Hepatocyte (in vitro differentiated cells): ENCODE measurements around the gene MRPL19. TPM values are rescaled to one million over a fixed set of nuclear protein-coding genes. Genes with fewer than 3 reads are reported as not detected.

Experiments used
- DNase-seq: peaks from one replicate; pipeline ENCODE4 v3.0.0-alpha.2; 2016; ENCODE audit warnings: low spot score
- H2AFZ ChIP-seq: fragments of 200-600 bp; sonication (generic); 2 replicates; pipeline ENCODE4 v1.6.0; 2016; ENCODE audit warnings: antibody characterized with exemption, mild to moderate bottlenecking
- H3K27ac ChIP-seq: fragments of 200-600 bp; sonication (generic); 2 replicates; pipeline ENCODE4 v1.5.1; 2016; ENCODE audit warnings: mild to moderate bottlenecking
- H3K27me3 ChIP-seq: fragments of 200-600 bp; sonication (generic); 2 replicates; pipeline ENCODE4 v1.6.1; 2016
- H3K36me3 ChIP-seq: fragments of 200-600 bp; sonication (generic); replicated peaks from 2 replicates; pipeline ENCODE4 v1.5.1; 2016; ENCODE audit warnings: low read depth; ENCODE audit not compliant: insufficient read depth
- H3K4me1 ChIP-seq: fragments of 200-600 bp; sonication (generic); 2 replicates; pipeline ENCODE4 v1.5.1; 2016; ENCODE audit warnings: mild to moderate bottlenecking, moderate library complexity; ENCODE audit not compliant: insufficient read depth
- H3K4me2 ChIP-seq: fragments of 200-600 bp; sonication (generic); 2 replicates; pipeline ENCODE4 v1.6.0; 2016
- H3K4me3 ChIP-seq: fragments of 200-600 bp; sonication (generic); 2 replicates; pipeline ENCODE4 v1.5.1; 2016; ENCODE audit warnings: mild to moderate bottlenecking
- H3K79me2 ChIP-seq: fragments of 200-600 bp; sonication (generic); 2 replicates; pipeline ENCODE4 v1.6.0; 2017; ENCODE audit warnings: mild to moderate bottlenecking
- H3K9me2 ChIP-seq: fragments of 200-600 bp; sonication (generic); replicated peaks from 2 replicates; pipeline ENCODE4 v1.6.0; 2017; ENCODE audit warnings: mild to moderate bottlenecking; ENCODE audit not compliant: insufficient read depth
- H3K9me3 ChIP-seq: fragments of 200-600 bp; sonication (generic); 2 replicates; pipeline ENCODE4 v1.5.1; 2016; ENCODE audit warnings: low read depth, mild to moderate bottlenecking
- H4K20me1 ChIP-seq: fragments of 200-600 bp; sonication (generic); 2 replicates; pipeline ENCODE4 v1.6.0; 2016; ENCODE audit warnings: mild to moderate bottlenecking; ENCODE audit not compliant: insufficient read depth, poor library complexity, severe bottlenecking
- CTCF ChIP-seq: fragments of 200-600 bp; sonication (generic); IDR thresholded peaks from 2 replicates; pipeline ENCODE4 v1.5.1; 2016; ENCODE audit warnings: antibody characterized with exemption, mild to moderate bottlenecking; ENCODE audit not compliant: poor library complexity
- EZH2 ChIP-seq: fragments of 200-600 bp; sonication (generic); IDR thresholded peaks from 2 replicates; pipeline ENCODE4 v1.6.1; 2016; ENCODE audit warnings: antibody characterized with exemption, mild to moderate bottlenecking, borderline replicate concordance
- EZH2phosphoT487 ChIP-seq: fragments of 200-600 bp; sonication (generic); IDR thresholded peaks from one replicate; pipeline ENCODE4 v1.6.1; 2018; ENCODE audit warnings: antibody characterized with exemption, mild to moderate bottlenecking, low read depth, moderate library complexity; ENCODE audit not compliant: unreplicated experiment, severe bottlenecking
- WGBS: methylation state at CpG from one replicate; pipeline ENCODE4 v1.1.6; 2016; ENCODE audit warnings: low lambda C conversion rate; ENCODE audit errors: missing lambda C conversion rate; 5-methylcytosine and 5-hydroxymethylcytosine counted together
- polyA plus RNA-seq: library from polyadenylated mRNA; unstranded; fragments of >200 nt; fragmentation: Nextera tagmentation; extraction: Ambion mirVana; gene quantifications from 2 replicates; pipeline ENCODE4 v1.2.1, GENCODE V29; 2016
- small RNA-seq: library from RNA; depleted of rRNA; stranded (forward); fragments of <200 nt; gene quantifications from one replicate; pipeline ENCODE3, GENCODE V24; 2014
- total RNA-seq: library from RNA; depleted of rRNA; stranded (reverse); fragments of >200 nt; gene quantifications from 2 replicates; pipeline ENCODE4 v1.2.3, GENCODE V29; 2014

The MRPL19 gene
- total and polyA plus RNA-seq, 2 experiments from 2014 or later, result 47.9 to 68.7 TPM

DNA sequence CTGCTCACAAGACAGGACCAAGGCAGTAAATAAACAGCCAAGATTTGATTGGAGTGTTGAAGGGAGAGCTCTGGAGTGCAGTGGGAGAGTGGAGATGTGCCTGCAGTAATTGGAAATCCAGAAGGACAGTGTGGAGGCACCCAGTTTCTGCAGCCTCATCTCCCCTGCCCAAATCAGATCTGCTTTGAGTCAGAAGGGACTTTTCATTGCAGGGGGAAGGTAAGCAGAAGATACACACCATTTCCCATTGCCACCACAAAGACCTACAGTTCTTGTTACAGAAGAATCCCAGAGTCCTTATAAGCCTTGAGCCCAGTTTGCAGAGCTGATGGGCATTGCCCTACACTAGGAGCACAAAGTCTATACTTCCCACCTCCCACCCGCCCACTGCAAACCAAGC, 91.4 kb downstream of the MRPL19 start:
- no peak for DNase-seq
- no peaks in the 10 kb centered on the region for H3K9me2 ChIP-seq
- H3K79me2 ChIP-seq, result no peaks in the 10 kb centered on the region
- WGBS, result 100% methylated on average over 1 of the region's 1 CpG
- no peak overlapping the region for H2AFZ ChIP-seq
- no peak overlapping the region for H3K4me2 ChIP-seq
- H3K4me1 ChIP-seq, result no peaks in the 10 kb centered on the region
- H3K27ac ChIP-seq, result no peak overlapping the region
- H3K27me3 ChIP-seq, result no peaks in the 10 kb centered on the region
- no peaks in the 10 kb centered on the region for H3K9me3 ChIP-seq
- no peaks in the 10 kb centered on the region for H4K20me1 ChIP-seq
- no peak overlapping the region for H3K4me3 ChIP-seq
- no peaks in the 10 kb centered on the region for H3K36me3 ChIP-seq
- no peak for TF ChIP-seq EZH2phosphoT487
- no peak for TF ChIP-seq CTCF
- no peak for TF ChIP-seq EZH2

Small RNA genes lying within 50 kb of the gene (small RNA-seq; reads per million reads assigned to genes)
- not detected for gene RF00012

Other genes starting within 250 kb of the MRPL19 start
- gene EVA1A, start 85.8 kb upstream of the MRPL19 start, total RNA-seq, result 30.8 and 36.2 TPM in 2 replicates
- 15.3 and 17.2 TPM in 2 replicates for gene EVA1A, start 85.8 kb upstream of the MRPL19 start, polyA plus RNA-seq
- gene GCFC2, start 64.1 kb downstream of the MRPL19 start, total RNA-seq, result 27.6 and 28.8 TPM in 2 replicates
- 15.5 and 16.0 TPM in 2 replicates for gene GCFC2, start 64.1 kb downstream of the MRPL19 start, polyA plus RNA-seq